Uterus (tissue), 4 donors: ENCODE measurements around the gene AKIRIN2. TPM values are rescaled to one million over a fixed set of nuclear protein-coding genes. Genes with fewer than 3 reads are reported as not detected.

Experiments used
- DNase-seq, 2 donors: peaks; one replicate each; pipeline ENCODE4 v3.0.0-alpha.2; 2019 to 2020
- H3K27ac ChIP-seq, 2 donors: fragments of 200-600 bp; sonication (generic); 1 replicate in 1 of 2; 2 replicates in 1 of 2; pipeline ENCODE4 v1.5.1; 2016 to 2018
- H3K27me3 ChIP-seq, 2 donors: fragments of 200-600 bp; sonication (generic); one replicate each; pipeline ENCODE4 v1.5.1; 2018 to 2019; ENCODE audit warnings: control low read depth in 1 of 2
- H3K36me3 ChIP-seq, 2 donors: fragments of 200-600 bp; sonication (generic); one replicate each; pipeline ENCODE4 v1.5.1; 2019; ENCODE audit warnings: control low read depth in 1 of 2
- H3K4me1 ChIP-seq, 2 donors: fragments of 200-600 bp; sonication (generic); one replicate each; pipeline ENCODE4 v1.5.1; 2018 to 2019; ENCODE audit warnings: control low read depth in 1 of 2
- H3K4me3 ChIP-seq, 2 donors: fragments of 200-600 bp; sonication (generic); 1 replicate in 1 of 2; 2 replicates in 1 of 2; pipeline ENCODE4 v1.5.1; 2018 to 2019; ENCODE audit warnings: mild to moderate bottlenecking in 1 of 2
- H3K9me3 ChIP-seq, 2 donors: fragments of 200-600 bp; sonication (generic); one replicate each; pipeline ENCODE4 v1.5.1; 2019; ENCODE audit warnings: control low read depth in 1 of 2
- CTCF ChIP-seq, 4 experiments: fragments of 200-600 bp in 2 of 4; fragments of 450-650 bp in 2 of 4; sonication (generic) in 2 of 4; IDR thresholded peaks; one replicate each; pipeline ENCODE4 v1.5.1; 2016 to 2019; ENCODE audit warnings: antibody characterized with exemption in 4 of 4, mild to moderate bottlenecking in 2 of 4, moderate library complexity in 1 of 4
- POLR2A ChIP-seq, 2 donors: fragments of 450-650 bp; IDR thresholded peaks; one replicate each; pipeline ENCODE4 v1.6.1; 2016; ENCODE audit warnings: antibody characterized with exemption in 2 of 2, mild to moderate bottlenecking in 1 of 2, moderate library complexity in 1 of 2
- intact Hi-C: fragments of 100-400 bp; cut with DNase I; formaldehyde crosslinking; loops from one replicate; pipeline ENCODE4 v1.15.1; 2023; ENCODE audit warnings: low total_unique reads
- total RNA-seq, 4 donors: library from RNA; depleted of rRNA in 3 of 4; stranded (reverse); fragments of >200 nt in 3 of 4; gene quantifications; one replicate each; pipeline versions ENCODE4 v1.1.0 to v1.2.4, GENCODE V29; 2014 to 2023
- donor health status: DM: yes; HTN: yes; CAD: no.

The AKIRIN2 gene
- total RNA-seq, 4 donors from 2014 or later: 6.9 to 41.5 (median 24.8) TPM

GRCh38 chr6:87660226-87660911, 41.7 kb downstream of the AKIRIN2 start:
- DNase-seq: no peak

GRCh38 chr6:87658516-87658915, 43.5 kb downstream of the AKIRIN2 start:
- intact Hi-C loops: no loop called here
- no peaks in the 10 kb centered on the region for H3K36me3 ChIP-seq
- peak overlapping the region in 1 of 2 donors; percentile 20 for H3K27ac ChIP-seq
- H3K4me3 ChIP-seq: no peak overlapping the region
- H3K9me3 ChIP-seq: no peaks in the 10 kb centered on the region
- TF ChIP-seq CTCF (IDR thresholded peaks at IDR 0.05) (no peak), POLR2A (IDR thresholded peaks at IDR 0.05) (no peak)
- H3K27me3 ChIP-seq: no peaks in the 10 kb centered on the region
- no peaks in the 10 kb centered on the region for H3K4me1 ChIP-seq
- DNase-seq: peak in 1 of 2 donors; percentile 22

More at GRCh38 chr6:87660226-87660911, 41.7 kb downstream of the AKIRIN2 start:
- Histone ChIP-seq H3K9me3 (no peaks in the 10 kb centered on the region), H3K27ac (peak overlapping the region in 1 of 2 donors; percentile 1), H3K4me3 (no peak overlapping the region), H3K4me1 (no peaks in the 10 kb centered on the region), H3K36me3 (no peaks in the 10 kb centered on the region), H3K27me3 (no peaks in the 10 kb centered on the region)
- no peak for TF ChIP-seq POLR2A (IDR thresholded peaks at IDR 0.05)
- no peak for TF ChIP-seq CTCF (IDR thresholded peaks at IDR 0.05)
- intact Hi-C loops: no loop called here

- no peaks in the 10 kb centered on the region for H3K36me3 ChIP-seq
Measured at GRCh38 chr6:87656857-87657256, 45.2 kb downstream of the AKIRIN2 start.

GRCh38 chr6:87655824-87656223, 46.2 kb downstream of the AKIRIN2 start:
- no peaks in the 10 kb centered on the region for H3K9me3 ChIP-seq
- H3K4me3 ChIP-seq: no peak overlapping the region
- no peaks in the 10 kb centered on the region for H3K27me3 ChIP-seq
- intact Hi-C loops: no loop called here
- no peak for DNase-seq
- TF ChIP-seq POLR2A (IDR thresholded peaks at IDR 0.05): no peak
- TF ChIP-seq CTCF (IDR thresholded peaks at IDR 0.05): no peak
- no peak overlapping the region for H3K27ac ChIP-seq
- H3K4me1 ChIP-seq: no peaks in the 10 kb centered on the region
- no peaks in the 10 kb centered on the region for H3K36me3 ChIP-seq

More at GRCh38 chr6:87656857-87657256, 45.2 kb downstream of the AKIRIN2 start:
- H3K27ac ChIP-seq: no peak overlapping the region
- intact Hi-C loops: no loop called here
- no peak overlapping the region for H3K4me3 ChIP-seq
- TF ChIP-seq POLR2A (IDR thresholded peaks at IDR 0.05): no peak
- TF ChIP-seq CTCF (IDR thresholded peaks at IDR 0.05): no peak
- no peaks in the 10 kb centered on the region for H3K27me3 ChIP-seq
- no peaks in the 10 kb centered on the region for H3K4me1 ChIP-seq
- H3K9me3 ChIP-seq: no peaks in the 10 kb centered on the region
- no peak for DNase-seq

GRCh38 chr6:87654875-87655454, 47.1 kb downstream of the AKIRIN2 start:
- no peaks in the 10 kb centered on the region for H3K4me1 ChIP-seq
- no peaks in the 10 kb centered on the region for H3K9me3 ChIP-seq
- H3K36me3 ChIP-seq: no peaks in the 10 kb centered on the region
- no peak overlapping the region for H3K4me3 ChIP-seq
- no peaks in the 10 kb centered on the region for H3K27me3 ChIP-seq
- TF ChIP-seq CTCF (IDR thresholded peaks at IDR 0.05) (no peak), POLR2A (IDR thresholded peaks at IDR 0.05) (no peak)
- DNase-seq: no peak
- intact Hi-C loops: no loop called here
- H3K27ac ChIP-seq: no peak overlapping the region
